ENCODE data around the gene RCN1.

RCN1 gene

GRCh38 chr11:32065865-32066629 lies 24.8 kb upstream of the RCN1 start:
- no peak for TF ChIP-seq CTCF (IDR thresholded peaks at IDR 0.05; ENCODE audit: low read depth, low read length, missing control alignments)
- no peak overlapping the region for H3K4me3 ChIP-seq (ENCODE audit: low read depth, low read length)
- in situ Hi-C loops (cut with HindIII; ENCODE audit: low sequenced_read_pairs) = no loop called here

GRCh38 chr11:32068134-32068870 lies 22.6 kb upstream of the RCN1 start:
- TF ChIP-seq CTCF (IDR thresholded peaks at IDR 0.05; ENCODE audit: low read depth, low read length, missing control alignments) = no peak
- no peak for DNase-seq (ENCODE audit: low read depth)
- no peak overlapping the region for H3K4me3 ChIP-seq (ENCODE audit: low read depth, low read length)
- in situ Hi-C loops (cut with HindIII; ENCODE audit: low sequenced_read_pairs) = no loop called here

More at GRCh38 chr11:32065865-32066629, 24.8 kb upstream of the RCN1 start:
- DNase-seq (ENCODE audit: low read depth) = no peak

- DNase-seq (ENCODE audit: low read depth) = no peak
- TF ChIP-seq CTCF (IDR thresholded peaks at IDR 0.05; ENCODE audit: low read depth, low read length, missing control alignments) = no peak
- no peak overlapping the region for H3K4me3 ChIP-seq (ENCODE audit: low read depth, low read length)
- in situ Hi-C loops (cut with HindIII; ENCODE audit: low sequenced_read_pairs) = no loop called here
Measured at GRCh38 chr11:32069361-32070058, 21.4 kb upstream of the RCN1 start.

- in situ Hi-C loops (cut with HindIII; ENCODE audit: low sequenced_read_pairs) = no loop called here
- no peak for DNase-seq (ENCODE audit: low read depth)
- H3K4me3 ChIP-seq (ENCODE audit: low read depth, low read length) = no peak overlapping the region
- no peak for TF ChIP-seq CTCF (IDR thresholded peaks at IDR 0.05; ENCODE audit: low read depth, low read length, missing control alignments)
Measured at GRCh38 chr11:32070692-32071091, 20.2 kb upstream of the RCN1 start.

- DNase-seq (ENCODE audit: low read depth) = peak; percentile 59
- H3K4me3 ChIP-seq (ENCODE audit: low read depth, low read length) = no peak overlapping the region
- in situ Hi-C loops (cut with HindIII; ENCODE audit: low sequenced_read_pairs) = no loop called here
- TF ChIP-seq CTCF (IDR thresholded peaks at IDR 0.05; ENCODE audit: low read depth, low read length, missing control alignments) = peak; percentile 76
Measured at GRCh38 chr11:32071811-32072210, 19.1 kb upstream of the RCN1 start.

- in situ Hi-C loops (cut with HindIII; ENCODE audit: low sequenced_read_pairs) = no loop called here
- H3K4me3 ChIP-seq (ENCODE audit: low read depth, low read length) = no peak overlapping the region
- no peak for TF ChIP-seq CTCF (IDR thresholded peaks at IDR 0.05; ENCODE audit: low read depth, low read length, missing control alignments)
- no peak for DNase-seq (ENCODE audit: low read depth)
Measured at GRCh38 chr11:32072872-32073643, 17.8 kb upstream of the RCN1 start.
